GM21515 (cell line): ENCODE measurements around the gene SEMA3C.

Experiments
- ATAC-seq: cut with Tn5 transposase; IDR thresholded peaks from one replicate; pipeline ENCODE4 v1.9.1; 2021; ENCODE audit not compliant: unreplicated experiment

Gene SEMA3C

GRCh38 chr7:80708123-80708522 is 210.7 kb downstream of the SEMA3C start:
- no peak for ATAC-seq

DNA sequence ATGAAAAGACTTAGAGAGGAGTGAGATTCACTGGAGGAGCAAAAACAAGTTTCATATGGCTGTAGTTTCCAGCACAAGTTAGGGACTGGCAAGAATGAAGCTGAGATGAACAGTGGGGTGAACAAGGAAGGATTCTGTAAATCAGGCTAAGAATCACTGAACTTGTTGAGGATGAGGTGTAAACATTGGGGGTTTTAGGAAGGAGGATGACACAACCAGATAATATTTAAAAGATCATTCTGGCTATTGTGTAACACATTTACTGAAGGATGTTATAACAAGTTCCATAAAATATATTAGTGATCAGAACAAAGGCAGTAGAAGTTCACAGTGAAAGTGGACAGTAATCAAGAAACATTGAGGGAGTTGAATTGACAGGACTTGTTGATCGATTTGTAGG is 211.5 kb downstream of the SEMA3C start:
- no peak for ATAC-seq

GRCh38 chr7:80705130-80705781 is 213.6 kb downstream of the SEMA3C start:
- no peak for ATAC-seq

GRCh38 chr7:80703272-80703671 is 215.6 kb downstream of the SEMA3C start:
- ATAC-seq = no peak

- no peak for ATAC-seq
Observed at GRCh38 chr7:80699721-80700256, 219.1 kb downstream of the SEMA3C start.

- peak; percentile 83 for ATAC-seq
Observed at GRCh38 chr7:80699045-80699638, 219.7 kb downstream of the SEMA3C start.
